Heart right ventricle (tissue), 16 donors: ENCODE data around the gene LMBR1. TPM values are rescaled to one million over a fixed set of nuclear protein-coding genes. Genes with fewer than 3 reads are reported as not detected.
"Not testable (repeated sequence)": the region's sequence is repeated elsewhere in the genome, so short reads cannot be mapped to it uniquely, and the experiment has no call there.

Experiments used
- ATAC-seq, 8 donors: fragments of 200-7000 bp; cut with Tn5 transposase; one replicate each; pipeline ENCODE4 v1.9.1; 2020; ENCODE audit warnings: mild to moderate bottlenecking in 8 of 8, moderate library complexity in 8 of 8, moderate number of reproducible peaks in 1 of 8
- DNase-seq, 2 donors: peaks; one replicate each; pipeline ENCODE4 v3.0.0-alpha.2; 2020
- H3K27ac ChIP-seq, 10 donors: fragments of 200-600 bp; sonication (generic) in 2 of 10; one replicate each; pipeline versions ENCODE4 v1.5.0 to v1.8.0; 2020 to 2022; ENCODE audit warnings: mild to moderate bottlenecking in 3 of 10
- H3K27me3 ChIP-seq, 7 donors: fragments of 200-600 bp; one replicate each; pipeline ENCODE4 v1.8.0; 2021 to 2022; ENCODE audit warnings: mild to moderate bottlenecking in 2 of 7
- H3K36me3 ChIP-seq, 9 donors: fragments of 200-600 bp; sonication (generic) in 1 of 9; one replicate each; pipeline versions ENCODE4 v1.5.0 to v1.8.0; 2020 to 2022; ENCODE audit warnings: mild to moderate bottlenecking in 2 of 9
- H3K4me1 ChIP-seq, 9 donors: fragments of 200-600 bp; sonication (generic) in 1 of 9; one replicate each; pipeline versions ENCODE4 v1.5.0 to v1.8.0; 2020 to 2022; ENCODE audit warnings: mild to moderate bottlenecking in 4 of 9
- H3K4me3 ChIP-seq, 10 donors: fragments of 200-600 bp; sonication (generic) in 2 of 10; one replicate each; pipeline versions ENCODE4 v1.5.0 to v1.8.0; 2020 to 2022; ENCODE audit warnings: mild to moderate bottlenecking in 7 of 10, moderate library complexity in 2 of 10
- H3K9me3 ChIP-seq, 11 donors: fragments of 200-600 bp in 10 of 11; sonication (generic) in 2 of 11; one replicate each; pipeline versions ENCODE4 v1.5.0 to v1.8.0; 2013 to 2022; ENCODE audit warnings: mild to moderate bottlenecking in 2 of 11, control low read depth in 1 of 11, moderate library complexity in 1 of 11
- WGBS, 2 donors: extraction: QIAGEN DNeasy Blood & Tissue Kit; methylation state at CpG; one replicate each; pipeline ENCODE4 v1.1.7; 2013; ENCODE audit warnings: inconsistent platforms in 1 of 2; 5-methylcytosine and 5-hydroxymethylcytosine counted together
- intact Hi-C, 10 donors: fragments of 100-400 bp; cut with DNase I; formaldehyde crosslinking; loops; one replicate each; pipeline versions ENCODE4 v1.11.1 to v1.14.2; 2022
- polyA plus RNA-seq, 2 donors: library from polyadenylated mRNA; stranded (reverse); fragments of 200-250 nt; gene quantifications; one replicate each; pipeline ENCODE4 v1.2.3, GENCODE V29; 2013
- total RNA-seq, 10 donors: library from RNA; stranded (reverse); fragmentation: NEBNext Ultra II Directional in 3 of 10; extraction: Animal tissue kit (Norgen Biotek cat#: 25700) in 3 of 10; gene quantifications; one replicate each; pipeline versions ENCODE4 v1.2.1 to v1.2.4, GENCODE V29; 2021 to 2023
- TF ChIP-seq, protein P1 (sequence below), 9 donors: fragments of 200-600 bp; sonication (generic) in 2 of 9; IDR thresholded peaks; one replicate each; pipeline versions ENCODE4 v1.5.0 to v1.8.0; 2021 to 2022; ENCODE audit warnings: antibody characterized with exemption in 9 of 9, mild to moderate bottlenecking in 5 of 9, moderate library complexity in 1 of 9
- donor health status: Arrhythmogenic right ventricular cardiomyopathy.
- donor health status: ischemic (EF 13 %, LVEDD 7.1; RV severe dilation, severe dysfunction).
- donor health status: healthy with polysubstance abuse.
- donor health status: DM: no; HTN: yes; CAD: no.
- donor health status: DM: no; HTN: no; CAD: no.
- donor health status: ischemic (EF 25% LVEDD 6.9; RV normal size, moderate dysfunction).
- donor health status: ischemic (EF 25% LVEDD 5.7; RV mildly dilated, moderate dysfunction).
- donor health status: healthy.
- donor health status: DM: yes; HTN: yes; CAD: no.
- donor health status: Ischemic cardiomyopathy.
- donor health status: ischemic (EF 35%, LVEDD 5.7; RV mildly dilated, moderate dysfunction).
- donor health status: nonischemic (EF 11% LVEDD 7.7; RV severe dilation, severe dysfunction).
- donor health status: DM: yes; HTN: yes; CAD: no.
- donor health status: PGD.
- donor health status: ischemic (EF 29% LVEDD 5.4; RV normal size, mild dysfunction).
- donor health status: nonischemic (EF 23%, LVEDD 6.1; RV moderate dilation, normal function).

Gene LMBR1
- total and polyA plus RNA-seq, 12 donors, result 9.0 to 45.5 (median 37.5) TPM

- Histone ChIP-seq H3K27me3 (peaks cover 0 to 79% (median 45%) of the 10 kb centered on the region in 7 donors), H3K36me3 (no peaks in the 10 kb centered on the region), H3K9me3 (no peaks in the 10 kb centered on the region), H3K4me3 (no peak overlapping the region), H3K4me1 (no peaks in the 10 kb centered on the region), H3K27ac (no peak overlapping the region)
- no peak for DNase-seq
- WGBS, 2 donors, result 84 to 85% methylated on average over 10 of the region's 10 CpGs
- no peak for ATAC-seq
- TF ChIP-seq, protein P1, sequence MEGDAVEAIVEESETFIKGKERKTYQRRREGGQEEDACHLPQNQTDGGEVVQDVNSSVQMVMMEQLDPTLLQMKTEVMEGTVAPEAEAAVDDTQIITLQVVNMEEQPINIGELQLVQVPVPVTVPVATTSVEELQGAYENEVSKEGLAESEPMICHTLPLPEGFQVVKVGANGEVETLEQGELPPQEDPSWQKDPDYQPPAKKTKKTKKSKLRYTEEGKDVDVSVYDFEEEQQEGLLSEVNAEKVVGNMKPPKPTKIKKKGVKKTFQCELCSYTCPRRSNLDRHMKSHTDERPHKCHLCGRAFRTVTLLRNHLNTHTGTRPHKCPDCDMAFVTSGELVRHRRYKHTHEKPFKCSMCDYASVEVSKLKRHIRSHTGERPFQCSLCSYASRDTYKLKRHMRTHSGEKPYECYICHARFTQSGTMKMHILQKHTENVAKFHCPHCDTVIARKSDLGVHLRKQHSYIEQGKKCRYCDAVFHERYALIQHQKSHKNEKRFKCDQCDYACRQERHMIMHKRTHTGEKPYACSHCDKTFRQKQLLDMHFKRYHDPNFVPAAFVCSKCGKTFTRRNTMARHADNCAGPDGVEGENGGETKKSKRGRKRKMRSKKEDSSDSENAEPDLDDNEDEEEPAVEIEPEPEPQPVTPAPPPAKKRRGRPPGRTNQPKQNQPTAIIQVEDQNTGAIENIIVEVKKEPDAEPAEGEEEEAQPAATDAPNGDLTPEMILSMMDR (IDR thresholded peaks at IDR 0.05), result no peak
- intact Hi-C loops, result no loop called here
Observed at GRCh38 chr7:156654511-156655234, 238.3 kb downstream of the LMBR1 start.

- intact Hi-C loops, result no loop called here
- no peak overlapping the region for H3K27ac ChIP-seq
- DNase-seq (no peak), ATAC-seq (no peak)
- H3K4me1 ChIP-seq, result no peaks in the 10 kb centered on the region
- no peaks in the 10 kb centered on the region for H3K36me3 ChIP-seq
- WGBS, 2 donors, result 94 to 96% methylated on average over 8 of the region's 8 CpGs
- TF ChIP-seq, protein P1 (IDR thresholded peaks at IDR 0.05), result no peak
- H3K27me3 ChIP-seq, result peaks cover 0 to 88% (median 55%) of the 10 kb centered on the region in 7 donors
- H3K4me3 ChIP-seq, result no peak overlapping the region
- no peaks in the 10 kb centered on the region for H3K9me3 ChIP-seq
Observed at GRCh38 chr7:156652886-156653568, 240.0 kb downstream of the LMBR1 start.

DNA sequence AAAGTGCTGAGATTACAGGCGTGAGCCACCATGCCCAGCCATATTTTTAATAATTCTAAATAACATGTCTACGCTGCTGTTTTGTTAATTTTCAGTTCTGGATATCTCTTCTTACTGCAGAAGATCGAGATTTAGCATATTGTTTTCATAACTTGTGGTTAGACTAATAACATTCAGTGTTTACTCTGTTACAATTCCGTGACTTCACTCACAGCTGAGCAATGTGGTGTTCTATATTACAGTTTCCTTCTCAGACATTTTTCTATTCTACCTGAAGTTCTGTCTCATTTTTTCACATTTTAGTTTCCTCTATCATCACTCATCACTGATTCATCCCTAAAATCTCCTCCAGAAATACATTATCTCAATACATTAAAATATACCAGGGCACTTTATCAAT lies 241.5 kb downstream of the LMBR1 start:
- TF ChIP-seq, protein P1 (IDR thresholded peaks at IDR 0.05), result no peak
- peaks cover 0 to 78% (median 51%) of the 10 kb centered on the region in 7 donors for H3K27me3 ChIP-seq

GRCh38 chr7:156650042-156650441 lies 242.9 kb downstream of the LMBR1 start:
- Histone ChIP-seq H3K9me3 (no peaks in the 10 kb centered on the region), H3K36me3 (no peaks in the 10 kb centered on the region), H3K27ac (no peak overlapping the region), H3K27me3 (peaks cover 0 to 65% (median 45%) of the 10 kb centered on the region in 7 donors), H3K4me1 (no peaks in the 10 kb centered on the region), H3K4me3 (no peak overlapping the region)
- 70 to 74% methylated on average over 9 of the region's 9 CpGs for WGBS, 2 donors
- intact Hi-C loops, result no loop called here
- TF ChIP-seq, protein P1 (IDR thresholded peaks at IDR 0.05), result no peak
- ATAC-seq, result peak in 1 of 8 donors; percentile 31
- no peak for DNase-seq

More for the DNA sequence above, 241.5 kb downstream of the LMBR1 start:
- H3K9me3 ChIP-seq, result no peaks in the 10 kb centered on the region
- ATAC-seq (no peak), DNase-seq (no peak)
- intact Hi-C loops, result no loop called here
- H3K27ac ChIP-seq, result no peak overlapping the region
- H3K4me1 ChIP-seq, result no peaks in the 10 kb centered on the region
- WGBS, 2 donors, result 91 to 94% methylated on average over 4 of the region's 4 CpGs
- no peaks in the 10 kb centered on the region for H3K36me3 ChIP-seq
- H3K4me3 ChIP-seq, result no peak overlapping the region

DNA sequence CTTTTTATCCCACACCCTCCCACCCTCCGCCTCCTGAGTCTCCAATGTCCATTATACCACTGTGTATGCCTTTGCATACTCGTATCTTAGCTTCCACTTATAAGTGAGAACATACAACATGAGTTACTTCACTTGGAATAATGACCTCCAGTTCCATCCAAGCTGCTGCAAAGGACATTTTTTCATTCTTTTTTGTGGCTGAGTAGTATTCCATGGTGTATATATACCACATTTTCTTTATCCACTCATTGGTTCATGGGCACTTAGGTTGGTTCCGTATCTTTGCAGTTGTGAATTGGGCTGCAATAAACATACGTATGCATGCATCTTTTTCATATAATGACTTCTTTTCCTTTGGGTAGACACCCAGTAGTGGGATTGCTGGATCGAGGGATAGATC lies 245.7 kb downstream of the LMBR1 start:
- H3K36me3 ChIP-seq, intact Hi-C loops, H3K27ac ChIP-seq, H3K9me3 ChIP-seq, DNase-seq, H3K4me1 ChIP-seq, ATAC-seq, H3K4me3 ChIP-seq: not testable (repeated sequence)
- 93 to 95% methylated on average over 5 of the region's 5 CpGs for WGBS, 2 donors
- peaks cover 0 to 45% (median 34%) of the 10 kb centered on the region in 7 donors for H3K27me3 ChIP-seq
